ENCODE measurements around the gene ARRB1.
"Not testable (repeated sequence)": the region's sequence is repeated elsewhere in the genome, so short reads cannot be mapped to it uniquely, and the experiment has no call there.

ARRB1 gene

GRCh38 chr11:75325713-75326438 lies 25.6 kb downstream of the ARRB1 start:
- no peak overlapping the region for H3K4me3 ChIP-seq (ENCODE audit: low read depth, low read length)

GRCh38 chr11:75324740-75325139 lies 26.7 kb downstream of the ARRB1 start:
- no peak overlapping the region for H3K4me3 ChIP-seq (ENCODE audit: low read depth, low read length)

- no peak overlapping the region for H3K4me3 ChIP-seq (ENCODE audit: low read depth, low read length)
Measured at GRCh38 chr11:75324189-75324588, 27.3 kb downstream of the ARRB1 start.

GRCh38 chr11:75323609-75324008 lies 27.9 kb downstream of the ARRB1 start:
- H3K4me3 ChIP-seq (ENCODE audit: low read depth, low read length): no peak overlapping the region

- no peak overlapping the region for H3K4me3 ChIP-seq (ENCODE audit: low read depth, low read length)
Measured at GRCh38 chr11:75320643-75321042, 30.8 kb downstream of the ARRB1 start.

- no peak overlapping the region for H3K4me3 ChIP-seq (ENCODE audit: low read depth, low read length)
Measured at GRCh38 chr11:75320046-75320618, 31.3 kb downstream of the ARRB1 start.

- H3K4me3 ChIP-seq (ENCODE audit: low read depth, low read length): no peak overlapping the region
Measured at GRCh38 chr11:75319035-75319877, 32.2 kb downstream of the ARRB1 start.

GRCh38 chr11:75317446-75318122 lies 33.9 kb downstream of the ARRB1 start:
- no peak overlapping the region for H3K4me3 ChIP-seq (ENCODE audit: low read depth, low read length)

GRCh38 chr11:75315439-75315805 lies 36.0 kb downstream of the ARRB1 start:
- no peak overlapping the region for H3K4me3 ChIP-seq (ENCODE audit: low read depth, low read length)

- no peak overlapping the region for H3K4me3 ChIP-seq (ENCODE audit: low read depth, low read length)
Measured at GRCh38 chr11:75314771-75315438, 36.6 kb downstream of the ARRB1 start.

- H3K4me3 ChIP-seq (ENCODE audit: low read depth, low read length): no peak overlapping the region
Measured at GRCh38 chr11:75313513-75314272, 37.8 kb downstream of the ARRB1 start.

GRCh38 chr11:75312346-75312745 lies 39.1 kb downstream of the ARRB1 start:
- H3K4me3 ChIP-seq (ENCODE audit: low read depth, low read length): no peak overlapping the region

- H3K4me3 ChIP-seq (ENCODE audit: low read depth, low read length): no peak overlapping the region
Measured at GRCh38 chr11:75311858-75312288, 39.6 kb downstream of the ARRB1 start.

GRCh38 chr11:75308986-75309385 lies 42.5 kb downstream of the ARRB1 start:
- H3K4me3 ChIP-seq (ENCODE audit: low read depth, low read length): no peak overlapping the region

- no peak overlapping the region for H3K4me3 ChIP-seq (ENCODE audit: low read depth, low read length)
Measured at GRCh38 chr11:75308116-75308515, 43.3 kb downstream of the ARRB1 start.

- no peak overlapping the region for H3K4me3 ChIP-seq (ENCODE audit: low read depth, low read length)
Measured at GRCh38 chr11:75307058-75307457, 44.4 kb downstream of the ARRB1 start.

- H3K4me3 ChIP-seq (ENCODE audit: low read depth, low read length): no peak overlapping the region
Measured at GRCh38 chr11:75306529-75306928, 44.9 kb downstream of the ARRB1 start.

- no peak overlapping the region for H3K4me3 ChIP-seq (ENCODE audit: low read depth, low read length)
Measured at GRCh38 chr11:75305993-75306392, 45.5 kb downstream of the ARRB1 start.

GRCh38 chr11:75305452-75305851 lies 46.0 kb downstream of the ARRB1 start:
- no peak overlapping the region for H3K4me3 ChIP-seq (ENCODE audit: low read depth, low read length)

GRCh38 chr11:75304941-75305340 lies 46.5 kb downstream of the ARRB1 start:
- H3K4me3 ChIP-seq (ENCODE audit: low read depth, low read length): not testable (repeated sequence)

Data from iPS-11a (cell line).